ENCODE results near the gene CCN5. TPM values are rescaled to one million over a fixed set of nuclear protein-coding genes. Genes with fewer than 3 reads are reported as not detected.
"Not testable (repeated sequence)": the region's sequence is repeated elsewhere in the genome, so short reads cannot be mapped to it uniquely, and the experiment has no call there.

CCN5 gene, protein sequence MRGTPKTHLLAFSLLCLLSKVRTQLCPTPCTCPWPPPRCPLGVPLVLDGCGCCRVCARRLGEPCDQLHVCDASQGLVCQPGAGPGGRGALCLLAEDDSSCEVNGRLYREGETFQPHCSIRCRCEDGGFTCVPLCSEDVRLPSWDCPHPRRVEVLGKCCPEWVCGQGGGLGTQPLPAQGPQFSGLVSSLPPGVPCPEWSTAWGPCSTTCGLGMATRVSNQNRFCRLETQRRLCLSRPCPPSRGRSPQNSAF
- not detected for total RNA-seq

DNA sequence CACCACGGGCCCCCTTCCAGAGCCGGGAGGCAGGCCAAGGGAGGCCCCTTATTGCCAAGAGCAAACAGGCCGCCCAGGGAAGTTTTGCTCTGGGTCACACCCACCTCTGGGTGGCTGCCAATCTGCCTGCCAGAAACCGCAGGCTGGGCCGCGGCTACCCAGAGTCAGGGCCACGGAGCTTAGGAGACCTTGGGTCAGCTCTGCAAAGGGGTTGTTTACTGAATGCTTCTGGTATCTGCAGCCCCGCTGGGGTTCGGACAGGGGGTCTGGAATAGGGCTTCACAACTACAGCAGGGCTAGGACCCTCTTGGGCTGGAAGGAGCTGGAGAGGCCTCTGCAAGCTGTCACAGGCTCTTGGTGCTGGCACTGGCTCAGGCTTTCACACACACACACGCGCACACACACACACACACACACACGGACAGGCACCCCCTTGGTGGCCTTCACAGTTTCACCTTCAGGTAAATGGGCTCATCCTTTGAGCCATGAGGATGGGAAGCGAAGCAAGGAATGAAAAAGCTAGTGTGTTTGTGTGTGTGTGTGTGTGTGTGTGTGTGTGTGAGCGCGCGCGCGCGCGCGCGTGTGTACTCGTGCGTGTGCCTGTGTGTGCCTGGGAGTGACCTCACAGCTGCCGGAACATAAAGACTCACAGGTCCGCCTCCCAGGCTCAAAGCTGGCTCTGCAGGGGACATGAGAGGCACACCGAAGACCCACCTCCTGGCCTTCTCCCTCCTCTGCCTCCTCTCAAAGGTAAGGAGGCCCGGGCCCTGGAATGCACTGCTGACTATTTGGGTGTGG is at the start of gene CCN5:
TSS of gene CCN5 (plus strand) at position 669 of the 798 bp plus-strand sequence. CDS start at position 691, 22 bp downstream.
- intact Hi-C loops (cut with micrococcal nuclease) = no loop called here
- Mint-ChIP-seq H3K27ac (no peak within 1 kb of the TSS), H3K4me3 (no peak within 1 kb of the TSS), H3K9me3 (no peaks in the 10 kb centered on the region), H3K27me3 (no peaks in the 10 kb centered on the region), H3K4me1 (ENCODE audit: low read depth) (no peaks in the 10 kb centered on the region), H3K36me3 (ENCODE audit: low read depth) (no peaks in the 10 kb centered on the region)
- ATAC-seq (no peak), DNase-seq (no peak)
- POLR2A ChIA-PET = no interaction called here
- CTCF ChIA-PET = no interaction called here
- TF ChIP-seq, protein P1, sequence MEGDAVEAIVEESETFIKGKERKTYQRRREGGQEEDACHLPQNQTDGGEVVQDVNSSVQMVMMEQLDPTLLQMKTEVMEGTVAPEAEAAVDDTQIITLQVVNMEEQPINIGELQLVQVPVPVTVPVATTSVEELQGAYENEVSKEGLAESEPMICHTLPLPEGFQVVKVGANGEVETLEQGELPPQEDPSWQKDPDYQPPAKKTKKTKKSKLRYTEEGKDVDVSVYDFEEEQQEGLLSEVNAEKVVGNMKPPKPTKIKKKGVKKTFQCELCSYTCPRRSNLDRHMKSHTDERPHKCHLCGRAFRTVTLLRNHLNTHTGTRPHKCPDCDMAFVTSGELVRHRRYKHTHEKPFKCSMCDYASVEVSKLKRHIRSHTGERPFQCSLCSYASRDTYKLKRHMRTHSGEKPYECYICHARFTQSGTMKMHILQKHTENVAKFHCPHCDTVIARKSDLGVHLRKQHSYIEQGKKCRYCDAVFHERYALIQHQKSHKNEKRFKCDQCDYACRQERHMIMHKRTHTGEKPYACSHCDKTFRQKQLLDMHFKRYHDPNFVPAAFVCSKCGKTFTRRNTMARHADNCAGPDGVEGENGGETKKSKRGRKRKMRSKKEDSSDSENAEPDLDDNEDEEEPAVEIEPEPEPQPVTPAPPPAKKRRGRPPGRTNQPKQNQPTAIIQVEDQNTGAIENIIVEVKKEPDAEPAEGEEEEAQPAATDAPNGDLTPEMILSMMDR (IDR thresholded peaks at IDR 0.05) = no peak

DNA sequence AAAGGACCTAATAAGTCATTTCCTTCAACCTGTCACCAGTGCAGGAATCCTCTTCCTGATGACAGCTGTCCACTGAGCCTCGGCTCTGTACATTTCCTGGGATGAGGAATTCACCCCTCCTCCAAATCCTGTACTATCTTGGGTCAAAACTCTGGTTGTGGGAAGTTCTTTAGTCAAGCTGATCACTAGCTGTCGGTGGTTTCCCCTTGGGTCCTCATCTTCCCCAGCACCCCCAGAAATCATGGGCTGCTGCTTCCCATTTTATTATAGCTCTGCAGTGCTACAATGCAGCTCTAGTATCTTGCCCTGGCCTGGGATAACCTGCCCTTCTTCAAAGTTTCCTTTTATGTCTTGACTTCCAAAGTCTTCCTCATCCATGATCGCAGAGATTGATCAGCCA is 49.1 kb upstream of the CCN5 start:
- no peaks in the 10 kb centered on the region for H3K9me3 Mint-ChIP-seq
- H3K27me3 Mint-ChIP-seq = no peaks in the 10 kb centered on the region
- peaks cover 25% of the 10 kb centered on the region for H3K4me1 Mint-ChIP-seq (ENCODE audit: low read depth)
- H3K36me3 Mint-ChIP-seq (ENCODE audit: low read depth) = peaks cover 3% of the 10 kb centered on the region
- intact Hi-C loops (cut with micrococcal nuclease) = no loop called here
- TF ChIP-seq, protein P1 (IDR thresholded peaks at IDR 0.05) = no peak
- DNase-seq (no peak), ATAC-seq (no peak)
- H3K4me3 Mint-ChIP-seq = no peak overlapping the region
- H3K27ac Mint-ChIP-seq = no peak overlapping the region
- POLR2A ChIA-PET = no interaction called here
- CTCF ChIA-PET = interaction anchor here (0.9 to 3.8 kb wide), 3 partner anchors 18 to 67 kb away, joined by 3 to 40 read pairs (median 3); no protein-coding TSS in a partner anchor

DNA sequence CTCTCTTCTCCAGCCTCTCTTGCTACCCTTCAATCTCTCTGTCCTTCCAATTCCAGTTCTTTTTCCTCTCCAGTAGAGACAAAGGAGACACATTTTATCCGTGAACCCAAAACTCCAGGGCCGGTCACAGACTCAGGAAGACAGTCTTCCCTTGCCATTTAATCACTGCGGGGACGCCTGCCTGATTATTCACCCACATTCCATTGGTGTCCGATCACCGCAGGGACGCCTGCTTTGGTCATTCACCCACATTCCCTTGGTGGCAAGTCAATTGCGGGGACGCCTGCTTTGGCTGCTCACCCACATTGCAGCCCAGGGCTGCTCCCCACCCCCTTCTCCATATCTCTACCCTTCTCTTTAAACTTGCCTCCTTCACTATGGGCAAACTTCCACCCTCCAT is 44.3 kb upstream of the CCN5 start:
- H3K4me3 Mint-ChIP-seq = peak overlapping the region; percentile 70
- H3K36me3 Mint-ChIP-seq (ENCODE audit: low read depth); CTCF ChIA-PET; H3K27ac Mint-ChIP-seq; H3K27me3 Mint-ChIP-seq; H3K9me3 Mint-ChIP-seq; POLR2A ChIA-PET; DNase-seq; ATAC-seq: not testable (repeated sequence)
- peaks cover 34% of the 10 kb centered on the region for H3K4me1 Mint-ChIP-seq (ENCODE audit: low read depth)
- intact Hi-C loops (cut with micrococcal nuclease) = loop anchor here (10.0 kb wide), 1 partner anchor 56 kb away; no protein-coding TSS in a partner anchor

DNA sequence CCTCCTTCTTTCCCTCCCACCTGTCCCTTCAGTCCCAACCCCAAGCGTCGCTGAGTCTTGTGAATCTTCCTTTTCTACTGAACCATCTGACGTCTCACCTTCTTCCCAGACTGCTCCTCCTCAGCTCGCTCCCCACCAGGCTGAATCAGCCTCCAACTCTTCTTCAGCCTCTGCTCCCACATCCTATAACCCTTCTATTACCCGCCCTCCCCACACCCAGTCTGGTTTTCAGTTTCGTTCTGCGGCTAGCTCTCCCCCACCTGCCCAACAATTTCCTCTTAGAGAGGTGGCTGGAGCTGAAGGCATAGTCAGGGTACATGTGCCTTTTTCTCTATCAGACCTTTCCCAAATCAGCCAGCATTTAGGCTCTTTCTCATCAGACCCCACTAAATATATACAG is 43.6 kb upstream of the CCN5 start:
- H3K27ac Mint-ChIP-seq; POLR2A ChIA-PET; H3K36me3 Mint-ChIP-seq (ENCODE audit: low read depth); H3K27me3 Mint-ChIP-seq; H3K9me3 Mint-ChIP-seq: not testable (repeated sequence)
- Mint-ChIP-seq H3K4me1 (ENCODE audit: low read depth) (peaks cover 31% of the 10 kb centered on the region), H3K4me3 (peak overlapping the region; percentile 70)
- ATAC-seq (peak; percentile 88), DNase-seq (peak; percentile 83)
- CTCF ChIA-PET = interaction anchor here (1.1 to 1.9 kb wide), 2 partner anchors 12 to 62 kb away, joined by 4 to 10 read pairs; no protein-coding TSS in a partner anchor
- intact Hi-C loops (cut with micrococcal nuclease) = loop anchor here (10.0 kb wide), 1 partner anchor 57 kb away; no protein-coding TSS in a partner anchor

DNA sequence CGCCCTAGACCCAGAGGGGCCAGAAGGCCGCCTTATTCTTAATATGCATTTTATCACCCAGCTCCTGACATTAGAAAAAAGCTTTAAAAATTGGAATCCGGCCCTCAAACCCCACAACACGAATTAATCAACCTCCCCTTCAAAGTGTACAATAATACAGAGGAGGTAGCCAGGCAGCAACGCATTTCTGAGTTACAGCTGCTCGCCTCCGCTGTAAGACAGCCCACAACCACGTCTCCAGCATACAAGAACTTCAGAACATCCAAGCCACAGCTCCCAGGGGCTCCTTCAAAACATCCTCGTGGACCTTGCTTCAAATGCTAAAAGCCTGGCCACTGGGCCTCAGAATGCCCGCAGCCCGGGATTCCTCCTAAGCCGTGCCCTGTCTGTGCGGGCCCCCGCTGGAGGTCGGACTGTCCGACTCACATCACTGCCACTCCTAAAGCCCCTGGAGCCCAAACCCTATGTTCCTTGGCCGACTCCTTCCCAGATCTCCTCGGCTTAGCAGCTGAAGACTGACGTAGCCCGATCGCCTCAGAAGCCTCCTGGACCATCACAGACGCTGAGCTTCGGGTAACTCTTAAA is 42.8 kb upstream of the CCN5 start:
- POLR2A ChIA-PET; H3K9me3 Mint-ChIP-seq; DNase-seq; H3K36me3 Mint-ChIP-seq (ENCODE audit: low read depth); ATAC-seq; H3K27me3 Mint-ChIP-seq; H3K27ac Mint-ChIP-seq: not testable (repeated sequence)
- Mint-ChIP-seq H3K4me3 (peak overlapping the region; percentile 70), H3K4me1 (ENCODE audit: low read depth) (peaks cover 29% of the 10 kb centered on the region)
- intact Hi-C loops (cut with micrococcal nuclease) = loop anchor here (10.0 kb wide), 1 partner anchor 58 kb away; no protein-coding TSS in a partner anchor
- CTCF ChIA-PET = interaction anchor here (1.1 to 1.9 kb wide), 3 partner anchors 11 to 61 kb away, joined by 4 to 10 read pairs (median 4); no protein-coding TSS in a partner anchor

DNA sequence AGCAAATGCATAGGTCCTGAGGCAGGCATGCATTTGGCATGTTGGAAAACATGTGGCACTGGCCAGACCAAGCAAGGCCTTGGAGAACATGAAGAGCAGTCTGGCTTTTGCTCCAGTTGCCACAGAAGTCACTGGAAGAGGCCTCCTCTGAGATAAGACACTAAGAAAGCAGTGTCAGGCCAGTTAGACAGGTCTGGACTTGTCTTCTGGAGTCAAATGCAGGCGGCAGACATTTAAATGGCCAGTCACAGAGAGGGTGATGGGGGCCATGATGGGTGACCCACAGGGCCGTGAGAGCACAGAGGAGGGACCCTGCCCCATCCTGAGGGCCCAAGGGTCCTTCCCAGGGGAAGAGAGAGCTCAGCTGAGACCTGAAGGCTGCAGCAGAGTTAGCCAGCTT is 36.9 kb upstream of the CCN5 start:
- CTCF ChIA-PET = no interaction called here
- no peaks in the 10 kb centered on the region for H3K36me3 Mint-ChIP-seq (ENCODE audit: low read depth)
- no peaks in the 10 kb centered on the region for H3K27me3 Mint-ChIP-seq
- H3K4me1 Mint-ChIP-seq (ENCODE audit: low read depth) = no peaks in the 10 kb centered on the region
- TF ChIP-seq, protein P1 (IDR thresholded peaks at IDR 0.05) = no peak
- no peak overlapping the region for H3K4me3 Mint-ChIP-seq
- no peak for ATAC-seq
- POLR2A ChIA-PET = no interaction called here
- no peak for DNase-seq
- no peak overlapping the region for H3K27ac Mint-ChIP-seq
- intact Hi-C loops (cut with micrococcal nuclease) = loop anchor here (10.0 kb wide), 1 partner anchor 63 kb away; no protein-coding TSS in a partner anchor
- no peaks in the 10 kb centered on the region for H3K9me3 Mint-ChIP-seq
